ENCODE data around the gene NTF4. TPM values are rescaled to one million over a fixed set of nuclear protein-coding genes. Genes with fewer than 3 reads are reported as not detected.

Gene NTF4
- polyA plus RNA-seq, 4 donors: 0.34 TPM; not detected in 3

DNA sequence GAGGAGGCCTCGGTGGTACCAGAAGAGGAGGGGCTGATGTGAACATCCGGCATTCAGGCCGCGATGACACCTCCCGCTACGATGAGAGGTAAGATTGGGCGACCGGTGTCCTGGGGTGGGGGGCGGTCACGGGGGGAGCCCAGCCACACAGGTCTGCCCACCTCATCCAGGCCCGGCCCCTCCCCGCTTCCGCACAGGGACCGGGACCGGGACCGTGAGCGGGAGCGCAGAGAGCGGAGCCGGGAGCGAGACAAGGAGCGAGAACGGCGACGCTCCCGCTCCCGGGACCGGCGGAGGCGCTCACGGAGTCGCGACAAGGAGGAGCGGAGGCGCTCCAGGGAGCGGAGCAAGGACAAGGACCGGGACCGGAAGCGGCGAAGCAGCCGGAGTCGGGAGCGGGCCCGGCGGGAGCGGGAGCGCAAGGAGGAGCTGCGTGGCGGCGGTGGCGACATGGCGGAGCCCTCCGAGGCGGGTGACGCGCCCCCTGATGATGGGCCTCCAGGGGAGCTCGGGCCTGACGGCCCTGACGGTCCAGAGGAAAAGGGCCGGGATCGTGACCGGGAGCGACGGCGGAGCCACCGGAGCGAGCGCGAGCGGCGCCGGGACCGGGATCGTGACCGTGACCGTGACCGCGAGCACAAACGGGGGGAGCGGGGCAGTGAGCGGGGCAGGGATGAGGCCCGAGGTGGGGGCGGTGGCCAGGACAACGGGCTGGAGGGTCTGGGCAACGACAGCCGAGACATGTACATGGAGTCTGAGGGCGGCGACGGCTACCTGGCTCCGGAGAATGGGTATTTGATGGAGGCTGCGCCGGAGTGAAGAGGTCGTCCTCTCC lies 43.2 kb upstream of the NTF4 start:
- Histone ChIP-seq H3K9me3 (ENCODE audit: control insufficient read depth in 2 of 2, insufficient read depth in 1 of 2, low read depth in 1 of 2, low read length in 1 of 2) (no peaks in the 10 kb centered on the region), H3K27ac (ENCODE audit: low read depth in 1 of 3, low read length in 2 of 3) (no peak overlapping the region), H3K27me3 (ENCODE audit: control insufficient read depth in 3 of 3, insufficient read depth in 3 of 3, low read length in 3 of 3) (no peaks in the 10 kb centered on the region), H3K36me3 (ENCODE audit: control insufficient read depth in 3 of 3, insufficient read depth in 2 of 3, low read depth in 1 of 3, low read length in 3 of 3) (peaks cover 12 to 67% (median 13%) of the 10 kb centered on the region in 3 donors), H3K4me1 (ENCODE audit: control insufficient read depth in 3 of 3, insufficient read depth in 2 of 3, low read depth in 1 of 3, low read length in 2 of 3) (no peaks in the 10 kb centered on the region), H3K4me3 (ENCODE audit: low read depth in 1 of 3, low read length in 3 of 3) (no peak overlapping the region)
- no peak for FAIRE-seq
- 96 to 97% (median 96%) methylated on average over 90 to 93 of the region's 93 CpGs for whole genome bisulfite sequencing, 3 donors
- no peak for DNase-seq

DNA sequence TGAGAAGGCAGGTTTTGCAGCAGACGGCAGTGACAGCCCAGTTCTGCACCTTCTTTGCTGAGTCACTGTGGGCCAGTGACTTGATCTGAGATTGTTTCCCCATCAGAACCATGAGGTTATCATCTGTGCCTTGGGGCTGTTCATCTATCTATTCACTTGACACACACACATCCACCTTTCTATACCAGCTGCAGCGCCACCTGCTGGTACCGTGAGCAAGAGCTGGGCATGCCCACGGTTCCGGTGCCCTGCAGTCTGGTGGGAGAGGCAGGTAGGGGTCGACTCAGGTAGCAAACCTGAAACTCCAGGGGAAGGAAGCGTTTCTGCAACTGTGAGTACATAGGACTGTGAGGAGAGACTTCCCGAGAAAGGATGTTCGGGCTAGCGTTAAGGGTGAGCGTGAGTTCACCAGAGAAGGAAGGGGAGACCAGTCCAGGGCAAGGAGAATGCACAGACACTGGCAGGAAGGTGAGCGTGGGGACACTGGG lies 42.1 kb upstream of the NTF4 start:
- Histone ChIP-seq H3K4me1 (ENCODE audit: control insufficient read depth in 3 of 3, insufficient read depth in 2 of 3, low read depth in 1 of 3, low read length in 2 of 3) (no peaks in the 10 kb centered on the region), H3K4me3 (ENCODE audit: low read depth in 1 of 3, low read length in 3 of 3) (no peak overlapping the region), H3K36me3 (ENCODE audit: control insufficient read depth in 3 of 3, insufficient read depth in 2 of 3, low read depth in 1 of 3, low read length in 3 of 3) (peaks cover 17 to 78% (median 20%) of the 10 kb centered on the region in 3 donors), H3K9me3 (ENCODE audit: control insufficient read depth in 2 of 2, insufficient read depth in 1 of 2, low read depth in 1 of 2, low read length in 1 of 2) (no peaks in the 10 kb centered on the region), H3K27ac (ENCODE audit: low read depth in 1 of 3, low read length in 2 of 3) (no peak overlapping the region), H3K27me3 (ENCODE audit: control insufficient read depth in 3 of 3, insufficient read depth in 3 of 3, low read length in 3 of 3) (no peaks in the 10 kb centered on the region)
- FAIRE-seq (no peak), DNase-seq (peak; percentile 61 to 70)
- 56 to 64% (median 63%) methylated on average over 12 of the region's 12 CpGs for WGBS, 3 donors

DNA sequence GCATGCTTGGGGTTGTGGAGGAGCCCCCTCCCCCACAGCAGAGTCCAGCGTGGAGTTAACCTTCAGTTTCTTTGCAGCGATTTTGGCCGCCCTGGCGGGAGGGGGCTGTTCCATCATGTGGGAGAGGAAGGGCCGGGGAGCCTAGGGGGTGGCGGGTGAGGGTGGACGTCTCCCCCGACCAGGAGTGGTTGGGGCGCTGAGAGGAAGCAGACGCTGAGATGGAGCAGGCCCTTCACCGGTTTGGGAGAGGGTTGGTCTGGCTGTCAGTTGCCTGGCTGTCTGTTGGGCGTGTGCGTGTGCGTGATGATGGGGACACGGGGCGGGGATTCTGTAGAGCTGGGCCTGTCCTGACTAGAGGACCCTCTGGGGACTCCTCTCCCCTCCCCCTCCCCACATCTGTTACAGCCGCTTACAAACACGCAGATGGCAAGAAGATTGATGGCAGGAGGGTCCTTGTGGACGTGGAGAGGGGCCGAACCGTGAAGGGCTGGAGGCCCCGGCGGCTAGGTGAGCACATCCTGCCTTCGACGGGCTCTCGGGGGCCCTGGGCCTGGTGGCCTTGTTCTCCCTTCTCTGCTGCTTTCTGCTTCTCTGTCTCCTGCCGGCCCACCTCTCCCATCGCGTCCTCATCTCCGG lies 39.7 kb upstream of the NTF4 start:
- no peak for FAIRE-seq
- Histone ChIP-seq H3K27ac (ENCODE audit: low read depth in 1 of 3, low read length in 2 of 3) (no peak overlapping the region), H3K27me3 (ENCODE audit: control insufficient read depth in 3 of 3, insufficient read depth in 3 of 3, low read length in 3 of 3) (no peaks in the 10 kb centered on the region), H3K4me3 (ENCODE audit: low read depth in 1 of 3, low read length in 3 of 3) (no peak overlapping the region), H3K4me1 (ENCODE audit: control insufficient read depth in 3 of 3, insufficient read depth in 2 of 3, low read depth in 1 of 3, low read length in 2 of 3) (no peaks in the 10 kb centered on the region), H3K36me3 (ENCODE audit: control insufficient read depth in 3 of 3, insufficient read depth in 2 of 3, low read depth in 1 of 3, low read length in 3 of 3) (peaks cover 25 to 97% (median 29%) of the 10 kb centered on the region in 3 donors), H3K9me3 (ENCODE audit: control insufficient read depth in 2 of 2, insufficient read depth in 1 of 2, low read depth in 1 of 2, low read length in 1 of 2) (no peaks in the 10 kb centered on the region)
- no peak for DNase-seq
- 80 to 91% (median 86%) methylated on average over 28 to 30 of the region's 30 CpGs for WGBS, 3 donors

DNA sequence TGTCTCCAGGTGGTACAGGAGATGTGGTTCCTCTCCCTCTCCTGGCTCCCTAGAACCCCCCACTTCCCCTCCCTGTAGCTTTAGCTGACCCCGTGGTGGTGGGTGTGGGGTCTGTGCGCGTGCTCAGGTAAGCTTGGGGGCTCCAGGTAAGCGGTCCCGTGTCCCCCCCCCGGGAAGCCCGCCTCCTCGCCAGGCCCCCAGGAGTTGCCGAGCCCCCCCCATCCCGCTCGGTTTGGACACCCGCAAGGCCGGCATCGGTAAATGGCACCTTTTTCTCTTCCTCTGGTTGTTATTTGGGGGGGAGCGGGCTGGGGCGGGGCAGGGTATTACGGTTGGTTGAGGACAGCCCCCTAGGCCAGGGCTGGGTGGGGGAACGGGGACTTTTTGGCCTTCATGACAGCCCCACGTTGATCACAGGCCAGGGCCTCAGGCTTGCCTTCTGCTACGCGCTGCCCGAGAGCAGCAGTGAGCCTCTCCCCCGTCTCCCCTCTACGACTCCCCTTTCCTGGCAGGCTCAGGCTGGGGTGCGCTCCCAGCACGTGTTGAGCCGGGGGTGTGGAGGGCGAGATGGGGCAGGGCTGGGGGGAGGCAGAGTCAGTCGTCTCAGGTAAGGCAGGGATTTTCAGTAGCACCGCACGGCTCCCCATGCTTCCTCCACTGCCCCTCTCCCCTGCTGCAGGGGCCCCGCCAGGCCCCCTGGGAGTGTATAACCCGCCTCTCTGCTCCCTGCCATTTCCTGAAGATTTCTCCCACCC lies 38.9 kb upstream of the NTF4 start:
- no peaks in the 10 kb centered on the region for H3K9me3 ChIP-seq (ENCODE audit: control insufficient read depth in 2 of 2, insufficient read depth in 1 of 2, low read depth in 1 of 2, low read length in 1 of 2)
- no peaks in the 10 kb centered on the region for H3K4me1 ChIP-seq (ENCODE audit: control insufficient read depth in 3 of 3, insufficient read depth in 2 of 3, low read depth in 1 of 3, low read length in 2 of 3)
- no peak overlapping the region for H3K27ac ChIP-seq (ENCODE audit: low read depth in 1 of 3, low read length in 2 of 3)
- peaks cover 24 to 97% (median 33%) of the 10 kb centered on the region in 3 donors for H3K36me3 ChIP-seq (ENCODE audit: control insufficient read depth in 3 of 3, insufficient read depth in 2 of 3, low read depth in 1 of 3, low read length in 3 of 3)
- WGBS, 3 donors: 88 to 90% (median 89%) methylated on average over 27 to 33 of the region's 33 CpGs
- FAIRE-seq (no peak), DNase-seq (no peak)
- no peak overlapping the region for H3K4me3 ChIP-seq (ENCODE audit: low read depth in 1 of 3, low read length in 3 of 3)
- no peaks in the 10 kb centered on the region for H3K27me3 ChIP-seq (ENCODE audit: control insufficient read depth in 3 of 3, insufficient read depth in 3 of 3, low read length in 3 of 3)

DNA sequence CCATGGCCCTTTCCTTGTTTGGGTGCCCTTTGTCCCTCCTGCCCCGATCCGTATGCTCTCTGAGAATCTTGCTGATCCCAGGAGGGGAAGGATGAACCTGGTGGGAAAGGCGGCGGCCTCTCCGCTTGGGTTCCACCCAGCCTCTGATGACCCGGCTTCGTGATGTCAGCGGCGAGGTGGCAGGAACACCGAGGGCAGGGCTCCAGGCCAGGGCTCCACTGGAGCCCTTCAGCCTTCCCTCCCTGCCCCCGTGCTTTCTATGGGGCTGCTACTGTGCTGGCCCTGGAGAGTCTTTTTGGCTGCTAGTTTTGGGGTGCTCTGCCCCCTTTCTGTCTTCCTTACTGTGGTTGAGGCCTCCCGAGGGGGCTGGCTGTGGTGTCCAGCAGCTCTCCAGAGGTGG lies 37.7 kb upstream of the NTF4 start:
- Histone ChIP-seq H3K9me3 (ENCODE audit: control insufficient read depth in 2 of 2, insufficient read depth in 1 of 2, low read depth in 1 of 2, low read length in 1 of 2) (no peaks in the 10 kb centered on the region), H3K36me3 (ENCODE audit: control insufficient read depth in 3 of 3, insufficient read depth in 2 of 3, low read depth in 1 of 3, low read length in 3 of 3) (peaks cover 25 to 97% (median 30%) of the 10 kb centered on the region in 3 donors), H3K4me3 (ENCODE audit: low read depth in 1 of 3, low read length in 3 of 3) (no peak overlapping the region), H3K4me1 (ENCODE audit: control insufficient read depth in 3 of 3, insufficient read depth in 2 of 3, low read depth in 1 of 3, low read length in 2 of 3) (no peaks in the 10 kb centered on the region), H3K27ac (ENCODE audit: low read depth in 1 of 3, low read length in 2 of 3) (no peak overlapping the region), H3K27me3 (ENCODE audit: control insufficient read depth in 3 of 3, insufficient read depth in 3 of 3, low read length in 3 of 3) (no peaks in the 10 kb centered on the region)
- WGBS, 3 donors: 86 to 92% (median 88%) methylated on average over 12 of the region's 12 CpGs
- FAIRE-seq (no peak), DNase-seq (no peak)

DNA sequence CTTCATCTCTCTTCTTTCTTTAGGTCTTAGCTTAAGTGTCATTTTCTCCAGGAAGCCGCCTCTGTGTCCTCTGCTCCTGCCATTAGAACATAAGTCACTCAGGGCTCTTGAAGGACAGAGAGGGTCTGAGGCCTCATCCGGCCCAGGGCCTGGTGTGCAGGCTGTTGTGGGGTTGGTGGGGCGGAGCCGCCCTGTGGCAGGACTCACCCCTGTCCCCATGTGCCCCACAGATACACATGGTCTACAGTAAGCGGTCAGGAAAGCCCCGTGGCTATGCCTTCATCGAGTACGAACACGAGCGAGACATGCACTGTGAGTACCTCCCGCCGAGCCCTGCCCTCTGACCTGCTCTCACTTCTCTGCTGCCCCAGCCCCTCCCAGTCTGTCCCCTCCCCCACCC lies 36.5 kb upstream of the NTF4 start:
- Histone ChIP-seq H3K27me3 (ENCODE audit: control insufficient read depth in 3 of 3, insufficient read depth in 3 of 3, low read length in 3 of 3) (no peaks in the 10 kb centered on the region), H3K4me1 (ENCODE audit: control insufficient read depth in 3 of 3, insufficient read depth in 2 of 3, low read depth in 1 of 3, low read length in 2 of 3) (no peaks in the 10 kb centered on the region), H3K4me3 (ENCODE audit: low read depth in 1 of 3, low read length in 3 of 3) (no peak overlapping the region), H3K36me3 (ENCODE audit: control insufficient read depth in 3 of 3, insufficient read depth in 2 of 3, low read depth in 1 of 3, low read length in 3 of 3) (peaks cover 25 to 97% (median 30%) of the 10 kb centered on the region in 3 donors), H3K27ac (ENCODE audit: low read depth in 1 of 3, low read length in 2 of 3) (no peak overlapping the region), H3K9me3 (ENCODE audit: control insufficient read depth in 2 of 2, insufficient read depth in 1 of 2, low read depth in 1 of 2, low read length in 1 of 2) (no peaks in the 10 kb centered on the region)
- FAIRE-seq (no peak), DNase-seq (no peak)
- 84 to 86% (median 85%) methylated on average over 12 of the region's 12 CpGs for WGBS, 3 donors

DNA sequence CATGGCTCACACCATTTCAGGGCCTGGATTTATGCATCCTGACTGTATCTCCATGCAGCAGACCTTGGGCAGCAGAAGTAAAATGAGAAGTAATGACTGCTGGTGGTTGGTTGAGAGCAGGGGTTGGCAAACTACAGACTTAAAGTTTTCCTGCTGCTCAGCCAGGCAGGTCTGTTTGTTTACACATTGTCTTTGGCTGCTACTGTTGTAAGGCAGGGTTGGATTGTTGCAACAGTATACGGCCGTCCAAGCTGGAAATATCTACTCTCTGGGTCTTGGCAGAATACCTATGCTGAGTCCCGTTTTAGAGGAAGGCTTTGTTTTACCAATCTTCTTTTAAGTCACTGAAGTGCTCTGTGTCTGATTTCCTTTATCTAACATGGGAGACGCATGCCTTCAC lies 34.2 kb upstream of the NTF4 start:
- peaks cover 25 to 96% (median 30%) of the 10 kb centered on the region in 3 donors for H3K36me3 ChIP-seq (ENCODE audit: control insufficient read depth in 3 of 3, insufficient read depth in 2 of 3, low read depth in 1 of 3, low read length in 3 of 3)
- H3K4me3 ChIP-seq (ENCODE audit: low read depth in 1 of 3, low read length in 3 of 3): no peak overlapping the region
- H3K9me3 ChIP-seq (ENCODE audit: control insufficient read depth in 2 of 2, insufficient read depth in 1 of 2, low read depth in 1 of 2, low read length in 1 of 2): no peaks in the 10 kb centered on the region
- no peak for FAIRE-seq
- DNase-seq: no peak
- H3K27ac ChIP-seq (ENCODE audit: low read depth in 1 of 3, low read length in 2 of 3): no peak overlapping the region
- H3K4me1 ChIP-seq (ENCODE audit: control insufficient read depth in 3 of 3, insufficient read depth in 2 of 3, low read depth in 1 of 3, low read length in 2 of 3): no peaks in the 10 kb centered on the region
- no peaks in the 10 kb centered on the region for H3K27me3 ChIP-seq (ENCODE audit: control insufficient read depth in 3 of 3, insufficient read depth in 3 of 3, low read length in 3 of 3)
- 81 to 87% (median 81%) methylated on average over 4 of the region's 4 CpGs for WGBS, 3 donors

Data from small intestine (tissue), 7 donors.